OCI-LY1 (cell line): ENCODE measurements around the gene CACNA1C.

Experiments used
- EZH2 ChIP-seq: fragments of 200-600 bp; sonication (generic), shearing (Covaris generic); IDR thresholded peaks from 2 replicates; pipeline ENCODE4 v1.8.0; 2017; ENCODE audit warnings: borderline replicate concordance, mixed run types, mild to moderate bottlenecking, antibody characterized with exemption, low read length, moderate library complexity, mixed read lengths
- TF ChIP-seq, protein P1 (sequence below): fragments of 200-600 bp; sonication (generic), shearing (Covaris generic); IDR thresholded peaks from 2 replicates; pipeline ENCODE4 v1.5.1; 2017; ENCODE audit warnings: mild to moderate bottlenecking, antibody characterized with exemption, low read length, moderate library complexity, mixed read lengths

DNA sequence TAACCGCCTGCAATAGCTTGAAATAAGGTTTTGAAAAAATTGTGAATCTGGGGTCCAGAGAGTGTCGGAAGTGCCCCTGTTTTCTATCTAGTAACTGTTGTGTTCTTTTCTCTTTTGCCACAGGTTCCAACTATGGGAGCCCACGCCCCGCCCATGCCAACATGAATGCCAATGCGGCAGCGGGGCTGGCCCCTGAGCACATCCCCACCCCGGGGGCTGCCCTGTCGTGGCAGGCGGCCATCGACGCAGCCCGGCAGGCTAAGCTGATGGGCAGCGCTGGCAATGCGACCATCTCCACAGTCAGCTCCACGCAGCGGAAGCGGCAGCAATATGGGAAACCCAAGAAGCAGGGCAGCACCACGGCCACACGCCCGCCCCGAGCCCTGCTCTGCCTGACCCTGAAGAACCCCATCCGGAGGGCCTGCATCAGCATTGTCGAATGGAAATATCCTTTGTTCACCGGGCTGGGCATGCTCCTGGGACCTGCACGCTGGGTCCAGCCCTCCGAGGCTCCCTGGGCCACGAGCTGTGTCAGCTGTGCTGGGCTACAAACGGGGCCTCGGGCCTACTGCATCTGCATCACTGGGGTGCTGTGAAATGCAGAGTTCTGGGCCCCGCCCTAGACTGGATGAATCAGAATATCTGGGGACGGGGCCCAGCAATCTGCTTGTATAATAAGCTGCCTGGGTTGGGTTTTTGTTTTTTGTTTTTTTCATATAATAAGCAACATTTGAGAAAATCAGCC is 62.5 kb downstream of the CACNA1C start:
- TF ChIP-seq, protein P1, sequence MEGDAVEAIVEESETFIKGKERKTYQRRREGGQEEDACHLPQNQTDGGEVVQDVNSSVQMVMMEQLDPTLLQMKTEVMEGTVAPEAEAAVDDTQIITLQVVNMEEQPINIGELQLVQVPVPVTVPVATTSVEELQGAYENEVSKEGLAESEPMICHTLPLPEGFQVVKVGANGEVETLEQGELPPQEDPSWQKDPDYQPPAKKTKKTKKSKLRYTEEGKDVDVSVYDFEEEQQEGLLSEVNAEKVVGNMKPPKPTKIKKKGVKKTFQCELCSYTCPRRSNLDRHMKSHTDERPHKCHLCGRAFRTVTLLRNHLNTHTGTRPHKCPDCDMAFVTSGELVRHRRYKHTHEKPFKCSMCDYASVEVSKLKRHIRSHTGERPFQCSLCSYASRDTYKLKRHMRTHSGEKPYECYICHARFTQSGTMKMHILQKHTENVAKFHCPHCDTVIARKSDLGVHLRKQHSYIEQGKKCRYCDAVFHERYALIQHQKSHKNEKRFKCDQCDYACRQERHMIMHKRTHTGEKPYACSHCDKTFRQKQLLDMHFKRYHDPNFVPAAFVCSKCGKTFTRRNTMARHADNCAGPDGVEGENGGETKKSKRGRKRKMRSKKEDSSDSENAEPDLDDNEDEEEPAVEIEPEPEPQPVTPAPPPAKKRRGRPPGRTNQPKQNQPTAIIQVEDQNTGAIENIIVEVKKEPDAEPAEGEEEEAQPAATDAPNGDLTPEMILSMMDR: no peak
- TF ChIP-seq EZH2: no peak
